SK-N-SH treated with all-trans-retinoic acid at 6 μM for 48 hours (cell line): Measurements from ENCODE around the gene GPR37L1.
"Not testable (repeated sequence)": the region's sequence is repeated elsewhere in the genome, so short reads cannot be mapped to it uniquely, and the experiment has no call there.

Experiments used
- ATAC-seq: fragments of 200-7000 bp; cut with Tn5 transposase; 3 replicates; pipeline ENCODE4 v1.9.1; 2020; ENCODE audit warnings: mild to moderate bottlenecking, moderate library complexity
- ARNTL ChIP-seq: fragments of 450-650 bp; formaldehyde crosslinking; IDR thresholded peaks from 2 replicates; pipeline ENCODE4 v1.5.0; 2020; ENCODE audit warnings: low read depth, mild to moderate bottlenecking, moderate library complexity, borderline replicate concordance
- BACH2 ChIP-seq: fragments of 250-450 bp; sonication (Bioruptor Pico); IDR thresholded peaks from 2 replicates; pipeline ENCODE4 v1.9.0; 2021; ENCODE audit warnings: mild to moderate bottlenecking, borderline replicate concordance
- ESRRG ChIP-seq: fragments of 250-450 bp; sonication (Bioruptor Pico); IDR thresholded peaks from 2 replicates; pipeline ENCODE4 v1.6.1; 2021; ENCODE audit warnings: mild to moderate bottlenecking
- GLIS3 ChIP-seq: fragments of 250-450 bp; sonication (Bioruptor Pico); IDR thresholded peaks from 2 replicates; pipeline ENCODE4 v1.5.0; 2020; ENCODE audit warnings: mild to moderate bottlenecking, moderate library complexity
- ISL1 ChIP-seq: fragments of 250-450 bp; sonication (Bioruptor Pico); IDR thresholded peaks from 2 replicates; pipeline ENCODE4 v2.1.2; 2022; ENCODE audit warnings: mild to moderate bottlenecking, moderate library complexity
- OSR1 ChIP-seq: fragments of 250-450 bp; sonication (Bioruptor Pico); IDR thresholded peaks from 2 replicates; pipeline ENCODE4 v1.8.0; 2022; ENCODE audit warnings: moderate library complexity, mild to moderate bottlenecking, inconsistent platforms
- POU6F1 ChIP-seq: fragments of 250-450 bp; sonication (Bioruptor Pico); IDR thresholded peaks from 2 replicates; pipeline ENCODE4 v1.8.0; 2021; ENCODE audit warnings: low read depth, mild to moderate bottlenecking, moderate library complexity, borderline replicate concordance
- PPARA ChIP-seq: fragments of 250-450 bp; sonication (Bioruptor Pico); IDR thresholded peaks from 2 replicates; pipeline ENCODE4 v1.5.0; 2020; ENCODE audit warnings: mild to moderate bottlenecking, borderline replicate concordance
- RARB ChIP-seq: fragments of 250-450 bp; sonication (Bioruptor Pico); IDR thresholded peaks from 2 replicates; pipeline ENCODE4 v1.8.0; 2021; ENCODE audit warnings: mild to moderate bottlenecking, moderate library complexity
- SNAI2 ChIP-seq: fragments of 250-450 bp; sonication (Bioruptor Pico); IDR thresholded peaks from 2 replicates; pipeline ENCODE4 v1.5.0; 2020; ENCODE audit warnings: mild to moderate bottlenecking, moderate library complexity
- TOX ChIP-seq: fragments of 250-450 bp; sonication (Bioruptor Pico); IDR thresholded peaks from 2 replicates; pipeline ENCODE4 v1.8.0; 2021; ENCODE audit warnings: mild to moderate bottlenecking, moderate library complexity, borderline replicate concordance
- ZC3H10 ChIP-seq: fragments of 250-450 bp; sonication (Bioruptor Pico); IDR thresholded peaks from 2 replicates; pipeline ENCODE4 v1.5.1; 2021; ENCODE audit warnings: mild to moderate bottlenecking, moderate library complexity
- ZFP3 ChIP-seq: fragments of 250-450 bp; sonication (Bioruptor Pico); IDR thresholded peaks from 2 replicates; pipeline ENCODE4 v1.5.0; 2020; ENCODE audit warnings: mild to moderate bottlenecking, moderate library complexity
- ZFP30 ChIP-seq: fragments of 450-650 bp; formaldehyde crosslinking; IDR thresholded peaks from 2 replicates; pipeline ENCODE4 v1.5.0; 2022; ENCODE audit warnings: mild to moderate bottlenecking, moderate library complexity
- ZNF565 ChIP-seq: fragments of 450-650 bp; formaldehyde crosslinking; conservative IDR thresholded peaks from 2 replicates; pipeline ENCODE4 v1.5.0; 2020; ENCODE audit warnings: low read depth, mild to moderate bottlenecking, moderate library complexity
- ZNF70 ChIP-seq: fragments of 450-650 bp; formaldehyde crosslinking; IDR thresholded peaks from 2 replicates; pipeline ENCODE4 v1.5.0; 2020; ENCODE audit warnings: mild to moderate bottlenecking, moderate library complexity
- ZNF8 ChIP-seq: fragments of 450-650 bp; formaldehyde crosslinking; IDR thresholded peaks from 2 replicates; pipeline ENCODE4 v1.5.0; 2020; ENCODE audit warnings: mild to moderate bottlenecking, moderate library complexity
- TF ChIP-seq, protein P1 (sequence below): fragments of 250-450 bp; sonication (Bioruptor Pico); IDR thresholded peaks from 2 replicates; pipeline ENCODE4 v1.8.0; 2020; ENCODE audit warnings: mild to moderate bottlenecking, moderate library complexity, borderline replicate concordance
- TF ChIP-seq, protein P2 (sequence below): fragments of 250-450 bp; sonication (Bioruptor Pico); IDR thresholded peaks from 2 replicates; pipeline ENCODE4 v1.5.0; 2020; ENCODE audit warnings: mild to moderate bottlenecking, moderate library complexity

Gene GPR37L1

GRCh38 chr1:202110977-202111376 is 11.7 kb upstream of the GPR37L1 start (continued):
- TF ChIP-seq ZNF8 (CRISPR knock-in tag) (no peak), ZFP3 (CRISPR knock-in tag) (no peak), BACH2 (CRISPR knock-in tag) (no peak), ESRRG (CRISPR knock-in tag) (no peak), SNAI2 (CRISPR knock-in tag) (no peak), ISL1 (no peak), GLIS3 (CRISPR knock-in tag) (no peak), POU6F1 (no peak)
- TF ChIP-seq, protein P1, sequence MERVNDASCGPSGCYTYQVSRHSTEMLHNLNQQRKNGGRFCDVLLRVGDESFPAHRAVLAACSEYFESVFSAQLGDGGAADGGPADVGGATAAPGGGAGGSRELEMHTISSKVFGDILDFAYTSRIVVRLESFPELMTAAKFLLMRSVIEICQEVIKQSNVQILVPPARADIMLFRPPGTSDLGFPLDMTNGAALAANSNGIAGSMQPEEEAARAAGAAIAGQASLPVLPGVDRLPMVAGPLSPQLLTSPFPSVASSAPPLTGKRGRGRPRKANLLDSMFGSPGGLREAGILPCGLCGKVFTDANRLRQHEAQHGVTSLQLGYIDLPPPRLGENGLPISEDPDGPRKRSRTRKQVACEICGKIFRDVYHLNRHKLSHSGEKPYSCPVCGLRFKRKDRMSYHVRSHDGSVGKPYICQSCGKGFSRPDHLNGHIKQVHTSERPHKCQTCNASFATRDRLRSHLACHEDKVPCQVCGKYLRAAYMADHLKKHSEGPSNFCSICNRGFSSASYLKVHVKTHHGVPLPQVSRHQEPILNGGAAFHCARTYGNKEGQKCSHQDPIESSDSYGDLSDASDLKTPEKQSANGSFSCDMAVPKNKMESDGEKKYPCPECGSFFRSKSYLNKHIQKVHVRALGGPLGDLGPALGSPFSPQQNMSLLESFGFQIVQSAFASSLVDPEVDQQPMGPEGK (CRISPR knock-in tag) = no peak

DNA sequence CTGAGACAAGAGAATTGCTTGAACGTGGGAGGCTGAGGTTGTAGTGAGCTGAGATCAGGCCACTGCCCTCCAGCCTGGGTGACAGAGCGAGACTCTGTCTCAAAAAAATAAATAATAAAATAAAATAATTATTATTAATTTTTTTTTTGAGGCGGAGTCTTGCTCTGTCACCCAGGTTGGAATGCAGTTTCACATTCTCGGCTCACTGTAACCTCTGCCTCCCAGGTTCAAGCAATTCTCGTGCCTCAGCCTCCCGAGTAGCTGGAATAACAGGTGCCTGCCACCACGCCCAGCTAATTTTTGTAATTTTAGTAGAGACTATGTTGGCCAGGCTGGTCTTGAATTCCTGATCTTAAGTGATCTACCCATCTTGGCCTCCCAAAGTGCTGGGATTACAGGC is 11.1 kb upstream of the GPR37L1 start:
- not testable (repeated sequence) for ATAC-seq

GRCh38 chr1:202112859-202113689 is 9.6 kb upstream of the GPR37L1 start:
- TF ChIP-seq SNAI2 (CRISPR knock-in tag) = no peak
- TF ChIP-seq ZNF565 = no peak
- TF ChIP-seq, protein P2, sequence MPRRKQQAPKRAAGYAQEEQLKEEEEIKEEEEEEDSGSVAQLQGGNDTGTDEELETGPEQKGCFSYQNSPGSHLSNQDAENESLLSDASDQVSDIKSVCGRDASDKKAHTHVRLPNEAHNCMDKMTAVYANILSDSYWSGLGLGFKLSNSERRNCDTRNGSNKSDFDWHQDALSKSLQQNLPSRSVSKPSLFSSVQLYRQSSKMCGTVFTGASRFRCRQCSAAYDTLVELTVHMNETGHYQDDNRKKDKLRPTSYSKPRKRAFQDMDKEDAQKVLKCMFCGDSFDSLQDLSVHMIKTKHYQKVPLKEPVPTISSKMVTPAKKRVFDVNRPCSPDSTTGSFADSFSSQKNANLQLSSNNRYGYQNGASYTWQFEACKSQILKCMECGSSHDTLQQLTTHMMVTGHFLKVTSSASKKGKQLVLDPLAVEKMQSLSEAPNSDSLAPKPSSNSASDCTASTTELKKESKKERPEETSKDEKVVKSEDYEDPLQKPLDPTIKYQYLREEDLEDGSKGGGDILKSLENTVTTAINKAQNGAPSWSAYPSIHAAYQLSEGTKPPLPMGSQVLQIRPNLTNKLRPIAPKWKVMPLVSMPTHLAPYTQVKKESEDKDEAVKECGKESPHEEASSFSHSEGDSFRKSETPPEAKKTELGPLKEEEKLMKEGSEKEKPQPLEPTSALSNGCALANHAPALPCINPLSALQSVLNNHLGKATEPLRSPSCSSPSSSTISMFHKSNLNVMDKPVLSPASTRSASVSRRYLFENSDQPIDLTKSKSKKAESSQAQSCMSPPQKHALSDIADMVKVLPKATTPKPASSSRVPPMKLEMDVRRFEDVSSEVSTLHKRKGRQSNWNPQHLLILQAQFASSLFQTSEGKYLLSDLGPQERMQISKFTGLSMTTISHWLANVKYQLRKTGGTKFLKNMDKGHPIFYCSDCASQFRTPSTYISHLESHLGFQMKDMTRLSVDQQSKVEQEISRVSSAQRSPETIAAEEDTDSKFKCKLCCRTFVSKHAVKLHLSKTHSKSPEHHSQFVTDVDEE (CRISPR knock-in tag) = no peak
- peak; percentile 90 for ATAC-seq

GRCh38 chr1:202113690-202114300 is 8.9 kb upstream of the GPR37L1 start:
- peak; percentile 5; the same call in 1 of the 3 replicates for ATAC-seq
- TF ChIP-seq BACH2 (CRISPR knock-in tag) = no peak
- no peak for TF ChIP-seq PPARA (CRISPR knock-in tag)
- TF ChIP-seq, protein P1 (CRISPR knock-in tag) = no peak
- no peak for TF ChIP-seq ESRRG (CRISPR knock-in tag)
- TF ChIP-seq TOX (CRISPR knock-in tag) = no peak
- no peak for TF ChIP-seq ZNF565

GRCh38 chr1:202116287-202116686 is 6.4 kb upstream of the GPR37L1 start:
- no peak for ATAC-seq
- no peak for TF ChIP-seq ZNF70 (CRISPR knock-in tag)
- TF ChIP-seq, protein P2 (CRISPR knock-in tag) = no peak
- TF ChIP-seq ARNTL (CRISPR knock-in tag) = no peak
- TF ChIP-seq GLIS3 (CRISPR knock-in tag) = no peak
- TF ChIP-seq ZNF8 (CRISPR knock-in tag) = no peak
- no peak for TF ChIP-seq ZFP30 (CRISPR knock-in tag)
- no peak for TF ChIP-seq ZC3H10 (CRISPR knock-in tag)
- TF ChIP-seq ISL1 = no peak
- TF ChIP-seq OSR1 (CRISPR knock-in tag) = no peak
- no peak for TF ChIP-seq POU6F1
- no peak for TF ChIP-seq RARB (CRISPR knock-in tag)
- no peak for TF ChIP-seq BACH2 (CRISPR knock-in tag)
